BE2C (cell line): ENCODE measurements around the gene AKR1C2.
"Not testable (repeated sequence)": the region's sequence is repeated elsewhere in the genome, so short reads cannot be mapped to it uniquely, and the experiment has no call there.

Source experiments
- DNase-seq: peaks from one replicate; pipeline ENCODE4 v3.0.0-alpha.2; 2020
- H3K27me3 ChIP-seq: fragments of 250-450 bp; sonication (Bioruptor Pico); 2 replicates; pipeline ENCODE4 v1.5.1; 2020; ENCODE audit warnings: mild to moderate bottlenecking
- H3K36me3 ChIP-seq: fragments of 250-450 bp; sonication (Bioruptor Pico); 2 replicates; pipeline ENCODE4 v1.5.1; 2020; ENCODE audit warnings: mild to moderate bottlenecking
- H3K4me1 ChIP-seq: fragments of 250-450 bp; sonication (Bioruptor Pico); 2 replicates; pipeline ENCODE4 v1.5.1; 2020
- H3K4me3 ChIP-seq: 2 replicates; pipeline ENCODE4 v1.5.1; 2011; ENCODE audit warnings: low read depth, low read length
- H3K9me3 ChIP-seq: fragments of 250-450 bp; sonication (Bioruptor Pico); 2 replicates; pipeline ENCODE4 v1.5.1; 2020
- CTCF ChIP-seq: IDR thresholded peaks from 2 replicates; pipeline ENCODE4 v1.5.1; 2012; ENCODE audit warnings: mild to moderate bottlenecking, low read depth, low read length

The AKR1C2 gene

GRCh38 chr10:4981722-4982471, 21.8 kb downstream of the AKR1C2 start:
- no peaks in the 10 kb centered on the region for H3K4me1 ChIP-seq
- no peaks in the 10 kb centered on the region for H3K9me3 ChIP-seq
- H3K36me3 ChIP-seq = no peaks in the 10 kb centered on the region
- TF ChIP-seq CTCF = peak; percentile 53
- H3K27me3 ChIP-seq = no peaks in the 10 kb centered on the region
- no peak overlapping the region for H3K4me3 ChIP-seq
- DNase-seq = no peak

- Histone ChIP-seq H3K4me3 (no peak overlapping the region), H3K9me3 (no peaks in the 10 kb centered on the region), H3K27me3 (no peaks in the 10 kb centered on the region), H3K36me3 (no peaks in the 10 kb centered on the region), H3K4me1 (no peaks in the 10 kb centered on the region)
- DNase-seq = no peak
- TF ChIP-seq CTCF = no peak
Observed at GRCh38 chr10:4980793-4981192, 22.9 kb downstream of the AKR1C2 start.

- no peak overlapping the region for H3K4me3 ChIP-seq
- H3K4me1 ChIP-seq = no peaks in the 10 kb centered on the region
- no peak for DNase-seq
- no peaks in the 10 kb centered on the region for H3K27me3 ChIP-seq
- no peaks in the 10 kb centered on the region for H3K36me3 ChIP-seq
- no peak for TF ChIP-seq CTCF
- no peaks in the 10 kb centered on the region for H3K9me3 ChIP-seq
Observed at GRCh38 chr10:4978870-4979269, 24.8 kb downstream of the AKR1C2 start.

DNA sequence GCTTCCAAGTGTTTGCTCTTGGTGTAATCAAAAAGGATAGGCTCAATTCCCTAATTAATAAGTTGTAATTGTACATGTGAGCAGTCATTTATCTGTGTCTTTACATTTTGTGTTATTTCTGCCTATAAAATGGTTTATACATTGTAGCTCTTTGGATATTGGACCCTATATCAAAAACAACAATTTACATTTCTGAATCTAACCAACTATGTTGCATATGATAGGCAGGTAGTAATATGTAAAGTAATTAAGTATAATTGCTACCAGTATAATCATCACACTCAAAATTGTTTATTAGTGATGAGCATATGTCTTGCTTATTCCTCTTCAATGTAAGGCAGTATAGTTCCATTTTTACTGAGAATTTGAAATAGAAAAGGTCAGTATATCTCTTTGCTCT, 26.6 kb downstream of the AKR1C2 start:
- no peak for TF ChIP-seq CTCF
- H3K27me3 ChIP-seq = no peaks in the 10 kb centered on the region
- DNase-seq = no peak

GRCh38 chr10:4974400-4974799, 29.3 kb downstream of the AKR1C2 start:
- H3K9me3 ChIP-seq, H3K4me1 ChIP-seq, H3K27me3 ChIP-seq: not testable (repeated sequence)

More for the DNA sequence above, 26.6 kb downstream of the AKR1C2 start:
- Histone ChIP-seq H3K9me3 (no peaks in the 10 kb centered on the region), H3K4me3 (no peak overlapping the region), H3K4me1 (no peaks in the 10 kb centered on the region), H3K36me3 (no peaks in the 10 kb centered on the region)

GRCh38 chr10:4973294-4973693, 30.4 kb downstream of the AKR1C2 start:
- H3K27me3 ChIP-seq, H3K4me1 ChIP-seq, DNase-seq, H3K36me3 ChIP-seq, H3K9me3 ChIP-seq, H3K4me3 ChIP-seq: not testable (repeated sequence)

More at GRCh38 chr10:4974400-4974799, 29.3 kb downstream of the AKR1C2 start:
- not testable (repeated sequence) for H3K4me3 ChIP-seq, DNase-seq, H3K36me3 ChIP-seq

DNA sequence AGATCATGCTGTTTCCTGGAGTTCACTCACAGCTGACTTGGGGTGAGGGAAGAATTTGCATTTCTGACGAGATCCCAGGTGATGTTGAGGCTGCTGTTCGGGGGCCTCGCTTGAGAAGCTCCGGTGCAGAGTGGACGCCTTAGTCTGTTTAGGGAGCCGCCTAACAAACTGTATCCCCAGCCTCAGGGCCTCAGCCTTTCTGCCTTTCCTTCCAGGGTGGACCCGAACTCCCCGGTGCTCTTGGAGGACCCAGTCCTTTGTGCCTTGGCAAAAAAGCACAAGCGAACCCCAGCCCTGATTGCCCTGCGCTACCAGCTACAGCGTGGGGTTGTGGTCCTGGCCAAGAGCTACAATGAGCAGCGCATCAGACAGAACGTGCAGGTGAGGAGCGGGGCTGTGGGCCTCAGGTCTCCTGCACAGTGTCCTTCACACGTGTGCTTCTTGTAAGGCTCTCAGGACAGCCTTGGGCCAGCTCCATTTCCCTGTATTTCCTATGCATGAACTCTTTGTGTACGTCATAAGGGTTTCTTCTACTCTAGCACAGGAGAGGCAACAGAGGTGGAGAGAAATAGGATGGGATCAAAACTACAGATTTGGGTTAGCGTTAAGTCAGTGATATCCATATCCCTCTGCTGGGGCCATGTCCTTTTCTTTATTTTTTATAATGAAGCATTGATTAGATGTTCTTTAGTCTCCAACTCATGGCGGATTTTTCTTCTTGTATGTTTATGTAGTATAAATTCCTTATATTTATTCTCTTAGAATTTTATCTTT, 31.1 kb downstream of the AKR1C2 start:
- not testable (repeated sequence) for H3K9me3 ChIP-seq, H3K4me3 ChIP-seq, H3K27me3 ChIP-seq, DNase-seq, H3K36me3 ChIP-seq, H3K4me1 ChIP-seq

DNA sequence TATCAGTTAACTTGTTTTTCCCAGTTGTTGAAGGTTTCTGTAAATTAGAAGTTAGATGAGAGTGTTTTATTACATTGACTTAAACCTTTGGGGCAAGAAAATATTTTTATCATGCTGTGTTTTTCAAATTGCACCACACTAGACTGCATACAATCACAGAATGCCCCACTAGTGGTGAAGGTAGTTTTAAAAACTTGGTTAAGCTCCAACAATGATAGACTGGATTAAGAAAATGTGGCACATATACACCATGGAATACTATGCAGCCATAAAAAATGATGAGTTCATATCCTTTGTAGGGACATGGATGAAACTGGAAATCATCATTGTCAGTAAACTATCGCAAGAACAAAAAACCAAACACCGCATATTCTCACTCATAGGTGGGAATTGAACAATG, 33.3 kb downstream of the AKR1C2 start:
- not testable (repeated sequence) for H3K4me1 ChIP-seq, H3K4me3 ChIP-seq, H3K27me3 ChIP-seq, H3K36me3 ChIP-seq, DNase-seq, H3K9me3 ChIP-seq

GRCh38 chr10:4969289-4969688, 34.4 kb downstream of the AKR1C2 start:
- not testable (repeated sequence) for H3K27me3 ChIP-seq, H3K36me3 ChIP-seq, H3K4me3 ChIP-seq, DNase-seq, H3K9me3 ChIP-seq, H3K4me1 ChIP-seq

- H3K9me3 ChIP-seq, H3K36me3 ChIP-seq, H3K4me1 ChIP-seq, H3K4me3 ChIP-seq, H3K27me3 ChIP-seq, DNase-seq: not testable (repeated sequence)
Observed at GRCh38 chr10:4967189-4967588, 36.5 kb downstream of the AKR1C2 start.

DNA sequence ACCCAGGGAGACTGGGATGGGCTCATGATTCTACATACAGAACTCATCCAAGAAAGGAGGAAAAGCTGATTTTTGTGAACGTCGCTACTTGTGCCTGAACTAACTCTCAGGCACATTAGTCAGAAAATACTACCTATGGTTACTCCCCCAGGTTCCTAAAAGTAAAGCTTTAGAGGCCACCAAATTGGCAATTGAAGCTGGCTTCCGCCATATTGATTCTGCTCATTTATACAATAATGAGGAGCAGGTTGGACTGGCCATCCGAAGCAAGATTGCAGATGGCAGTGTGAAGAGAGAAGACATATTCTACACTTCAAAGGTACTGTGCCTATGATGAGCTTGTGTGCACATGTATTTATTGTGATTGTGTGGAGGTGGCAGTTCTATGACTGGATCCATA, 37.9 kb downstream of the AKR1C2 start:
- H3K36me3 ChIP-seq, H3K4me1 ChIP-seq, H3K4me3 ChIP-seq, H3K27me3 ChIP-seq, H3K9me3 ChIP-seq, DNase-seq: not testable (repeated sequence)
